OCI-LY1 (cell line): ENCODE measurements around the gene GADD45A.
"Not testable (repeated sequence)": the region's sequence is repeated elsewhere in the genome, so short reads cannot be mapped to it uniquely, and the experiment has no call there.

Experiments used
- H2AFZ ChIP-seq: fragments of 200-600 bp; sonication (generic), shearing (Covaris generic); 2 replicates; pipeline ENCODE4 v1.6.0; 2014; ENCODE audit warnings: antibody characterized with exemption, mild to moderate bottlenecking, low read length
- H3F3A ChIP-seq: fragments of 200-600 bp; sonication (generic), shearing (Covaris generic); 2 replicates; pipeline ENCODE4 v1.6.0; 2014; ENCODE audit warnings: mild to moderate bottlenecking, antibody characterized with exemption, low read length, moderate library complexity; ENCODE audit not compliant: insufficient read depth
- H3K27ac ChIP-seq: fragments of 200-600 bp; sonication (generic); 2 replicates; pipeline ENCODE4 v1.5.1; 2014; ENCODE audit warnings: low read length, mixed run types, mild to moderate bottlenecking, low read depth; ENCODE audit not compliant: poor library complexity, severe bottlenecking
- H3K27me3 ChIP-seq: fragments of 200-600 bp; sonication (generic); 2 replicates; pipeline ENCODE4 v1.6.0; 2014; ENCODE audit warnings: antibody characterized with exemption, mild to moderate bottlenecking, low read length, moderate library complexity; ENCODE audit not compliant: insufficient read depth
- H3K36me3 ChIP-seq: fragments of 200-600 bp; sonication (generic); 2 replicates; pipeline ENCODE4 v1.6.1; 2014; ENCODE audit warnings: mild to moderate bottlenecking, antibody characterized with exemption, low read length, moderate library complexity, mixed read lengths; ENCODE audit not compliant: insufficient read depth
- H3K4me1 ChIP-seq: fragments of 200-600 bp; sonication (generic); 2 replicates; pipeline ENCODE4 v1.5.1; 2014; ENCODE audit warnings: mild to moderate bottlenecking, low read length, moderate library complexity; ENCODE audit not compliant: insufficient read depth, severe bottlenecking
- H3K4me2 ChIP-seq: fragments of 200-600 bp; sonication (generic), shearing (Covaris generic); 2 replicates; pipeline ENCODE4 v1.6.1; 2014; ENCODE audit warnings: low read length
- H3K4me3 ChIP-seq: fragments of 200-600 bp; sonication (generic); 2 replicates; pipeline ENCODE4 v1.5.1; 2014; ENCODE audit warnings: low read length, low read depth, mild to moderate bottlenecking, mixed read lengths; ENCODE audit not compliant: poor library complexity, severe bottlenecking
- H3K79me2 ChIP-seq: fragments of 200-600 bp; shearing (Covaris generic); 2 replicates; pipeline ENCODE4 v1.6.1; 2016; ENCODE audit warnings: mixed run types, low read length, mixed read lengths; ENCODE audit not compliant: insufficient read depth
- H3K9ac ChIP-seq: fragments of 200-600 bp; sonication (generic), shearing (Covaris generic); 2 replicates; pipeline ENCODE4 v1.6.1; 2014; ENCODE audit warnings: mild to moderate bottlenecking, low read length, mixed read lengths
- H3K9me2 ChIP-seq: fragments of 200-600 bp; sonication (generic), shearing (Covaris generic); 2 replicates; pipeline ENCODE4 v1.6.1; 2014; ENCODE audit warnings: low read depth, mild to moderate bottlenecking, low read length, mixed read lengths
- H3K9me3 ChIP-seq: fragments of 200-600 bp; shearing (Covaris generic); 2 replicates; pipeline ENCODE4 v1.6.1; 2014; ENCODE audit warnings: low read length, mixed read lengths
- H4K20me1 ChIP-seq: fragments of 200-600 bp; sonication (generic), shearing (Covaris generic); 2 replicates; pipeline ENCODE4 v1.6.0; 2016; ENCODE audit warnings: mild to moderate bottlenecking, low read length; ENCODE audit not compliant: insufficient read depth
- EZH2 ChIP-seq: fragments of 200-600 bp; sonication (generic), shearing (Covaris generic); IDR thresholded peaks from 2 replicates; pipeline ENCODE4 v1.8.0; 2017; ENCODE audit warnings: borderline replicate concordance, mixed run types, mild to moderate bottlenecking, antibody characterized with exemption, low read length, moderate library complexity, mixed read lengths
- TF ChIP-seq, protein P1 (sequence below): fragments of 200-600 bp; sonication (generic), shearing (Covaris generic); IDR thresholded peaks from 2 replicates; pipeline ENCODE4 v1.5.1; 2017; ENCODE audit warnings: mild to moderate bottlenecking, antibody characterized with exemption, low read length, moderate library complexity, mixed read lengths

Gene GADD45A

GRCh38 chr1:67652800-67653199, 32.2 kb upstream of the GADD45A start:
- H3K27ac ChIP-seq: no peak overlapping the region
- peak overlapping the region; percentile 32; the same call in 1 of the 2 replicates for H2AFZ ChIP-seq
- H3K9me2 ChIP-seq: no peaks in the 10 kb centered on the region
- no peaks in the 10 kb centered on the region for H3K79me2 ChIP-seq
- H3K9ac ChIP-seq: no peak overlapping the region; the same call in 1 of the 2 replicates
- no peak overlapping the region for H3K4me3 ChIP-seq
- H3K36me3 ChIP-seq: no peaks in the 10 kb centered on the region
- no peaks in the 10 kb centered on the region for H4K20me1 ChIP-seq
- no peaks in the 10 kb centered on the region for H3F3A ChIP-seq
- H3K9me3 ChIP-seq: no peaks in the 10 kb centered on the region
- H3K4me1 ChIP-seq: peaks cover 31% of the 10 kb centered on the region
- peak overlapping the region; percentile 10; the same call in 1 of the 2 replicates for H3K4me2 ChIP-seq
- H3K27me3 ChIP-seq: no peaks in the 10 kb centered on the region
- TF ChIP-seq, protein P1, sequence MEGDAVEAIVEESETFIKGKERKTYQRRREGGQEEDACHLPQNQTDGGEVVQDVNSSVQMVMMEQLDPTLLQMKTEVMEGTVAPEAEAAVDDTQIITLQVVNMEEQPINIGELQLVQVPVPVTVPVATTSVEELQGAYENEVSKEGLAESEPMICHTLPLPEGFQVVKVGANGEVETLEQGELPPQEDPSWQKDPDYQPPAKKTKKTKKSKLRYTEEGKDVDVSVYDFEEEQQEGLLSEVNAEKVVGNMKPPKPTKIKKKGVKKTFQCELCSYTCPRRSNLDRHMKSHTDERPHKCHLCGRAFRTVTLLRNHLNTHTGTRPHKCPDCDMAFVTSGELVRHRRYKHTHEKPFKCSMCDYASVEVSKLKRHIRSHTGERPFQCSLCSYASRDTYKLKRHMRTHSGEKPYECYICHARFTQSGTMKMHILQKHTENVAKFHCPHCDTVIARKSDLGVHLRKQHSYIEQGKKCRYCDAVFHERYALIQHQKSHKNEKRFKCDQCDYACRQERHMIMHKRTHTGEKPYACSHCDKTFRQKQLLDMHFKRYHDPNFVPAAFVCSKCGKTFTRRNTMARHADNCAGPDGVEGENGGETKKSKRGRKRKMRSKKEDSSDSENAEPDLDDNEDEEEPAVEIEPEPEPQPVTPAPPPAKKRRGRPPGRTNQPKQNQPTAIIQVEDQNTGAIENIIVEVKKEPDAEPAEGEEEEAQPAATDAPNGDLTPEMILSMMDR: no peak
- no peak for TF ChIP-seq EZH2

- TF ChIP-seq, protein P1: no peak
- TF ChIP-seq EZH2: no peak
- Histone ChIP-seq H3K9me2 (no peaks in the 10 kb centered on the region), H3K36me3 (no peaks in the 10 kb centered on the region), H2AFZ (no peak overlapping the region), H3K4me1 (peaks cover 33% of the 10 kb centered on the region), H3K27me3 (no peaks in the 10 kb centered on the region), H3K79me2 (no peaks in the 10 kb centered on the region), H3K9ac (no peak overlapping the region), H3F3A (no peaks in the 10 kb centered on the region), H3K4me3 (no peak overlapping the region), H3K4me2 (no peak overlapping the region; the same call in 1 of the 2 replicates), H3K9me3 (no peaks in the 10 kb centered on the region), H3K27ac (no peak overlapping the region), H4K20me1 (no peaks in the 10 kb centered on the region)
These were observed 31.7 kb upstream of the GADD45A start for GRCh38 chr1:67653304-67653703.

- Histone ChIP-seq H3K9ac (no peak overlapping the region), H3K4me3 (no peak overlapping the region), H3K9me2 (no peaks in the 10 kb centered on the region), H3K79me2 (no peaks in the 10 kb centered on the region), H3K4me2 (no peak overlapping the region), H3K9me3 (no peaks in the 10 kb centered on the region), H3K27ac (no peak overlapping the region), H3K27me3 (no peaks in the 10 kb centered on the region), H3F3A (no peaks in the 10 kb centered on the region), H2AFZ (no peak overlapping the region), H4K20me1 (no peaks in the 10 kb centered on the region), H3K36me3 (no peaks in the 10 kb centered on the region), H3K4me1 (peaks cover 36% of the 10 kb centered on the region)
- TF ChIP-seq, protein P1: no peak
- TF ChIP-seq EZH2: no peak
These were observed 29.4 kb upstream of the GADD45A start for GRCh38 chr1:67655581-67655980.

GRCh38 chr1:67657152-67657551, 27.8 kb upstream of the GADD45A start:
- not testable (repeated sequence) for H3K4me2 ChIP-seq, H2AFZ ChIP-seq, H3K79me2 ChIP-seq, H3K9ac ChIP-seq, H3K9me3 ChIP-seq, H3K36me3 ChIP-seq, H3K9me2 ChIP-seq, H3K27me3 ChIP-seq, H3K27ac ChIP-seq, H4K20me1 ChIP-seq, H3F3A ChIP-seq, H3K4me3 ChIP-seq
- H3K4me1 ChIP-seq: peaks cover 24% of the 10 kb centered on the region
